ENCODE measurements around the gene RBM20. TPM values are rescaled to one million over a fixed set of nuclear protein-coding genes. Genes with fewer than 3 reads are reported as not detected.
"Not testable (repeated sequence)": the region's sequence is repeated elsewhere in the genome, so short reads cannot be mapped to it uniquely, and the experiment has no call there.

RBM20 gene
- total RNA-seq, 1 donor from 2014 or later = 3.1 TPM

DNA sequence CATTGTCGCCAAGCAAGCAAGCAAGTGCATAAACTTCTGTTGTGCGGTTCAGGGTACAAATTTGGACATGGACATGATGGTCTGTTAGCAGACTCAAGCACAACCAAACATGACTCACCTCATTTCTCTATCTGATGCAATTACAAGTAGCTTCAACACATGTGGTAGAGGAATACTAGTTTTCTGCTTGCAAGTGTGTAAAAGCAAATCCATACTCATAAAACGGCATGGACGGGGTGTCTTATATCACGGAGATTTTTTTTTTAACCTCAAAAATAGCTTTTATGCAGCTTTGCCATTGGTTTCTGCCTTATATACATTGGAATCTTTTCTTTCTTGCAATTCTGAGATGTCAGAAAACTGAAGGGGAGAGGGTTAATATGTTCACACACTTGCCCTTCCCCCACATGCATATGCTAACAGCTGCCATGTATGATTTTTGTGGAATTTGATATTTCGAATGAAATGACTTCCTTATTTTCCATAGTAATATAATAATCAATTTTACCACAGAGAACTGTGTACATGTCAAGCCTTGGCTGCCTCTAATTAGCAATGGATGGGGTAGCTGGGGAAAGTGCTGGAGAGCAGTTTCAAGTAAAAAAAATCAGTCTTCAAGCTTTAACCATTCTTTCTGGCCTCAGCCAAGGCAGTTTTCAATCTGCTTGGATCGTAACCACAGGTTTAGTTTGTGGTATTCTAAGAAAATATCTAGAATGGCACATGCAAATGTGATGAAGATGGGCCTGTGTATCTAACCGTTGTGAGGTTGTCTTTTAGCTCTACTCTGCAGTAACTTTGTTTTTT is 121.6 kb downstream of the RBM20 start:
- ATAC-seq = no peak

DNA sequence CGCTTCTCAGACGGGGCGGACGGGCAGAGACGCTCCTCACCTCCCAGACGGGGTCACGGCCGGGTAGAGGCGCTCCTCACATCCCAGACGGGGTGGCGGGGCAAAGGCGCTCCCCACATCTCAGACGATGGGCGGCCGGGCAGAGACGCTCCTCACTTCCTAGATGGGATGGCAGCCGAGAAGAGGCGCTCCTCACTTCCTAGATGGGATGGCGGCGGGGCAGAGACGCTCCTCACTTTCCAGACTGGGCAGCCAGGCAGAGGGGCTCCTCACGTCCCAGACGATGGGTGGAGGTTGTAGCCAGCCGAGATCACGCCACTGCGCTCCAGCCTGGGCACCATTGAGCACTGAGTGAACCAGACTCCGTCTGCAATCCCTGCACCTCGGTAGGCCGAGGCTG is 123.5 kb downstream of the RBM20 start:
- not testable (repeated sequence) for ATAC-seq

- no peak for ATAC-seq
These were observed 126.1 kb downstream of the RBM20 start for GRCh38 chr10:110770243-110770642.

DNA sequence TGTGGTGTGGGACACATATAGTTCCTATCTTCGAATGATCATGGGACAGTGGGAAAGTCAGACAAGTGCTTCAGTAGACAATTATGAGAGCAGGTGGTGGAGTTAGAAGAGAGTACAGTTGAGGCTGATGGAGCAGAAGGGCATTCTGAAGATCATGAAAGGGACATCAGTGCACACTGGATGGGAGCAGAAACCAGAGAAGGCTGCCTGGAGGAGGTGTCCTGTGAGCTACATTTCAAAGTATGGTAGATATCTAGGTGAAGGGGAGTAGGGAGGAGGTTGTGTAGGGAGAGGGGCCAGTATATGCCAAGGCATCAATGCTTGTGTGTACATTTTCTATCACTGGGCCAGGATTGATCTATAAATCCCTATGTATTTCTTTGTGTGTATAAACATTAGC is 127.3 kb downstream of the RBM20 start:
- no peak for ATAC-seq

DNA sequence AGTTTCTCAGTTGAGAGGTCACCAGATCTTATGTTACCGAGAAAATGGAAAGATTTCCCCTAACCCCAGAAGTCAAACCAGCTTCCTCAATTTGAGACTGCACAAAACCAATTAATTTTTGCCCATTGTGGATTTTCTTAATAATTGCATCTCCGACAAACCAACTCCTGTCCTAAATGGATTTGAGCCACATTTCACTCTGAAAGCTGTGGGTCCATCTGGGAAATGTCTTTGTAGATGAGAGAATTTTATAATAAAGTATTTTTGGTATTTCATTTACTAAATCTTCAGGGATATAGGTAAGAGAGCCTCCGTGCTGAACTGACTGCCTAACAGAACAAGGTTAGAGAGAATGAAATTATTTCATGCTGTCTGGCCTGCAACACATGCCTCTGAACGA is 127.9 kb downstream of the RBM20 start:
- no peak for ATAC-seq

DNA sequence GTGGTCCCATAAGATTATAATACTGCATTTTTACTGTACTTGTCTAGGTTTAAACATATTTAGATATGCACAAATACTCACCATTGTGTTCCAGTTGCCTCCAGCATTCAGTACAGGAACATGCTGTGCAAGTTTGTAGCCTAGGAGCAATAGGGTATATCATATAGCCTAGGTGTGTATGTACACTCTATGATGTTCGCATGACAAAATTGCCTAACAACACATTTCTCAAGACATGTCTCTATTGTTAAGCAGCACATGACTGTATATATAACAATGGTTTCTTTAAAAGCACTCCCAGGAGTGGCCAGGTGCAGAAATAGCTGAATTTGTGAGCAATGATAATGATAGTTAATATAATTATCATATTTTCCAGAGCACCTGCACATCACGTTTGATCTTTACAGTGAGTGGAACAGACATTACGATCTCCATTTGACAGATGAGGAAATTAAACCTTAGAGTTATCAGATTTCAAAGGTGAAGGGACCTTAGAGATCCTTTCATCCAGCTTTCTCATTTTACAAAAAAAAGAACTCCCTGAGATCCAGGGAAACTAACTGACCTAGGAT is 128.4 kb downstream of the RBM20 start:
- peak; percentile 56 for ATAC-seq

- no peak for ATAC-seq
These were observed 129.5 kb downstream of the RBM20 start for GRCh38 chr10:110773693-110774068.

GRCh38 chr10:110774069-110775019 is 130.2 kb downstream of the RBM20 start:
- peak; percentile 94 for ATAC-seq

GRCh38 chr10:110775020-110775375 is 130.9 kb downstream of the RBM20 start:
- ATAC-seq = peak; percentile 74

DNA sequence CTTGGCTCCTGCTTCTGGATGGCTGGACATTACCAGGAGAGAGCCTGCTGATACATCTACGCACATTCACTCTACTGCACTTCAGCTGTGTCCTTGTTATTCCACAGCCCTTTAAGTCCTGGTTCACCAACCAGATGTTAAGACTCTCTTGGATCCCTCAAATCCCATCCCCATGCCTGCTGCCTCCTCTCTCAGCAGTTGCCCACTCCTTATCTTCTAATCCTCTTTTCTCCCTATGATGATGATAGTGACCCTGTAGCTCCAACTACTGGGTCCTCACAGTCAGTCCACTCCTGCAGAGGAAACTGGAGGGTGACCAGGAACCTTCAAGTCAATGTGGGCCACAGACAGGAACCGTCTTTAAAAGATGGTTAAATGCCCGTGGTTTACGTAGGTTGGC is 131.3 kb downstream of the RBM20 start:
- ATAC-seq = no peak

DNA sequence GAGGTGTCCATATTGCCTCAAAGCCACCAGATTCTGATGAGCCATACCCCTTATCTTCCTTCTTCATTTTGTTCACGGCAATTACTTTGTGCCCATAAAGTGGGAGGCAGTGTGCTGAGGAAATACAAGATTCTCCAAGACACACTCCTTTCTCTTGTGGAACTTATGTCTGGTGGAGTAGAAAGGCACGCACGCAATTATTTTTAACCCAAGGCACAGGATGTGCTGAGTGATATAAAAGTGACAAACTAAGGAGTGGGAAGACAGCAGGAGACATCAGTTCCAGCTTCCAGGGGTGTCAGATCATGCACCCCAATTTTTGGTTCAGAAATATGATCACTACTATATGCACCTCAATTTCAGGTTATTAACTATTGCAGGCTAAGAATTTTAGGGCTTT is 132.9 kb downstream of the RBM20 start:
- ATAC-seq = no peak

DNA sequence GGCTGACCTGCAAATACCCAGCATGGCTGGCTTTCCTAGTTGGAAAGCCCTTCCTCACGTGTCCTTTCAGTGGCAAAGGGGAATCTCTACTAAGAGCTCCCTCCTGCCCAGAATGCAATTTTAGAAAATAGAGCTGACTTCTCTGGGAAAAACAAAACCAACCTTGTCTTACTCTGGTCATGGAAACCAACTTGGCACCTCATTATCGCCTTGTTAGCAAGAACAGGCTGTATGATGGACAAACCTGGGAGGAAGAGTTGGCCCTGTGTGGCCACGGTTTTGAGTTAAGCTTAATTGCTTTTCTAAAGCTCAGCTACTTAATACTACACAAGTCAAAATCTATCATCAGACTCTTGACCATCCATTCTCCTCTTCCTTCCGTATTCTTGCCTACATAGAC is 133.5 kb downstream of the RBM20 start:
- no peak for ATAC-seq

- ATAC-seq = no peak
These were observed 134.1 kb downstream of the RBM20 start for GRCh38 chr10:110778211-110778610.

- no peak for ATAC-seq
These were observed 135.4 kb downstream of the RBM20 start for GRCh38 chr10:110779489-110779888.

GRCh38 chr10:110780704-110781103 is 136.6 kb downstream of the RBM20 start:
- no peak for ATAC-seq

DNA sequence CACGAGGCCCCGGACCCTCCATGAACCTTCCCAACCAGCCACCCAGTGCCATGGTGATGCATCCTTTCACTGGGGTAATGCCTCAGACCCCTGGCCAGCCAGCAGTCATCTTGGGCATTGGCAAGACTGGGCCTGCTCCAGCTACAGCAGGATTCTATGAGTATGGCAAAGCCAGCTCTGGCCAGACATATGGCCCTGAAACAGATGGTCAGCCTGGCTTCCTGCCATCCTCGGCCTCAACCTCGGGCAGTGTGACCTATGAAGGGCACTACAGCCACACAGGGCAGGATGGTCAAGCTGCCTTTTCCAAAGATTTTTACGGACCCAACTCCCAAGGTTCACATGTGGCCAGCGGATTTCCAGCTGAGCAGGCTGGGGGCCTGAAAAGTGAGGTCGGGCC is 137.0 kb downstream of the RBM20 start:
- no peak for ATAC-seq

- ATAC-seq = no peak
These were observed 138.5 kb downstream of the RBM20 start for GRCh38 chr10:110782616-110783015.

- no peak for ATAC-seq
These were observed 139.5 kb downstream of the RBM20 start for GRCh38 chr10:110783509-110784107.

GRCh38 chr10:110784198-110784597 is 140.1 kb downstream of the RBM20 start:
- no peak for ATAC-seq

DNA sequence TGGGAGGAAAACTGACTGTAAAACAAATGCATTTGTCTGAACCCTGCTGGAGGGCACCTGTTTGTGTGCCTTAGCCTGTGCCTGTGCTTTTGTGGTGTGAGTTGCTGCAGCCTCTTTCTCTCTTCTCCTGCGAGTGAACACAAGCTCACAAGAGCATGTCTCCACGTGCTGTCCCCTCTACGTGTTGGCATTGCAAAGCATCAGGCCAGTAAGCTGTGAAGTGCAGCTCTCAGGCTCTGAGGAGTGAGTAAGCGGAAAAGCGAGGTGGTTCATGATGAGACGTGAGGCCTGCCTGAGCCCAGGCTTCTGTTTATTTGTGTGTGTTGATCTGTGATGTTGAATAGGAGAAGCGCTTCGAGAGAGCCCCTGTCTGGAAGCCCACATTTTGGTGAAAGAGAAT is 142.0 kb downstream of the RBM20 start:
- peak; percentile 82 for ATAC-seq

DNA sequence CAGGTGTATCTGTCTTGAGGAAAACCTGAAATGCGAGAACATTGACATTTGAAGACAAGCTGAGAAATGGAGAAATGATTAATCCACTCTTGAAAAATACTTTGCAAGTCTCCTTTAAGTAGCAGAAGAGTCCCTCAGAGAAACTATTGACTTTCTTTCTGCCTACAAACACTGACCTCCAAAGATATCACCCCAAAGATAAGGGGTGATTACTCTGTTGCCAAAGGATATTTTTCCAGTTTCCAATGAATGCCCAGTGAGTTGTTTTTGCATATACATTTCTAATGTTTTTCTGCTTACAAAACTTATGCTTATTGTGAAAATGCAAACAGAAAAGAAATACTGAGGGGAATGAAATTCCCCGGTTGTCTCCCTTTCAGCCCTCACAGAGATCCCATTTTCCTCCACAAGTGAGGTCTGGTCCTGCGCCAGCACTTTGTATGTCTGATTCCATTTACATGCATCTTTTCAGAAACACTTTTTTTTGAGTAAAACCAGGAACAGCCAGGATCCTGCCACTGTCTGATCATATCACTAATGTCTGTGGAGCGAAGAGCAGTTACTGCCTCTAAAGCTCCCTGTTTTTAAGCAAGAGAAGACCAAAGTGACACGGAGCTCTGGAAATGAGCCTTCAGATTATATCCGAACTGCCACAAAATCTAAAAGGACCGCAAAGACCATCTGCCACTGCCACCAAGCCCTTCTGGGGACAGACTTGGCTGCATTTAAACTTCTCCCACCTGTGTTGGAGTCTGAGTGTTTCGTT is 144.7 kb downstream of the RBM20 start:
- no peak for ATAC-seq

Data from esophagus mucosa (tissue), 1 donor.